PC-3 (cell line): ENCODE results near the gene CALN1. TPM values are rescaled to one million over a fixed set of nuclear protein-coding genes. Genes with fewer than 3 reads are reported as not detected.

Experiments
- ATAC-seq: fragments of 200-7000 bp; cut with Tn5 transposase; 2 replicates; pipeline ENCODE4 v1.9.1; 2020; ENCODE audit warnings: mild to moderate bottlenecking, moderate library complexity
- BruUV-seq: library from RNA; stranded (reverse); fragments of 400-500 nt; replicated peaks from 2 replicates; lab custom pipeline; 2021; lab: Mats Ljungman, UMichigan
- CTCF ChIA-PET: fragments of 300-600 bp; sonication (Branson Sonifier 250); formaldehyde crosslinking; loops from one replicate; lab custom pipeline; 2022; ENCODE audit warnings: antibody characterized with exemption; lab: Charles Lee
- POLR2A ChIA-PET: fragments of 300-600 bp; sonication (Branson Sonifier 250); formaldehyde crosslinking; loops from one replicate; lab custom pipeline; 2022; ENCODE audit warnings: antibody characterized with exemption; ENCODE audit not compliant: unreplicated experiment; lab: Charles Lee
- DNase-seq: peaks from one replicate; pipeline ENCODE4 v3.0.0-alpha.2; 2015
- H2AFZ ChIP-seq: fragments of 300-600 bp; sonication (generic); 2 replicates; pipeline ENCODE4 v1.6.0; 2016; ENCODE audit warnings: antibody characterized with exemption, low read length
- H3F3A ChIP-seq: fragments of 300-600 bp; sonication (generic); one replicate; pipeline ENCODE4 v1.6.0; 2017; ENCODE audit warnings: antibody characterized with exemption, low read length, control low read depth, mild to moderate bottlenecking; ENCODE audit not compliant: unreplicated experiment
- H3K27ac ChIP-seq: fragments of 300-600 bp; sonication (generic); 2 replicates; pipeline ENCODE4 v1.5.1; 2016; ENCODE audit warnings: mild to moderate bottlenecking, low read length
- H3K27me3 ChIP-seq: fragments of 300-600 bp; sonication (generic); 2 replicates; pipeline ENCODE4 v1.6.1; 2016; ENCODE audit warnings: low read length, mixed read lengths
- H3K36me3 ChIP-seq: fragments of 300-600 bp; sonication (generic); 2 replicates; pipeline ENCODE4 v1.6.1; 2016; ENCODE audit warnings: low read depth, mixed run types, low read length, mixed read lengths
- H3K4me1 ChIP-seq: fragments of 300-600 bp; sonication (generic); 2 replicates; pipeline ENCODE4 v1.5.1; 2016; ENCODE audit warnings: low read length; ENCODE audit not compliant: insufficient read depth
- H3K4me2 ChIP-seq: fragments of 300-600 bp; sonication (generic); 2 replicates; pipeline ENCODE4 v1.6.0; 2016; ENCODE audit warnings: low read length
- H3K4me3 ChIP-seq: fragments of 300-600 bp; sonication (generic); 2 replicates; pipeline ENCODE4 v1.5.1; 2016; ENCODE audit warnings: mild to moderate bottlenecking, low read length, mixed read lengths
- H3K79me2 ChIP-seq: fragments of 300-600 bp; sonication (generic); 2 replicates; pipeline ENCODE4 v1.6.1; 2017; ENCODE audit warnings: low read length, mixed read lengths
- H3K9ac ChIP-seq: fragments of 300-600 bp; sonication (generic); 2 replicates; pipeline ENCODE4 v1.6.0; 2016; ENCODE audit warnings: mild to moderate bottlenecking, low read length
- H3K9me2 ChIP-seq: fragments of 300-600 bp; sonication (generic); replicated peaks from 2 replicates; pipeline ENCODE4 v1.6.1; 2016; ENCODE audit warnings: mixed run types, low read length, mixed read lengths
- H3K9me3 ChIP-seq: fragments of 300-600 bp; sonication (generic); 2 replicates; pipeline ENCODE4 v1.6.1; 2016; ENCODE audit warnings: low read length, mixed read lengths
- H4K20me1 ChIP-seq: fragments of 300-600 bp; sonication (generic); 2 replicates; pipeline ENCODE4 v1.6.1; 2016; ENCODE audit warnings: low read length, mixed read lengths
- CTCF ChIP-seq: fragments of 300-600 bp; sonication (generic); conservative IDR thresholded peaks from 2 replicates; pipeline ENCODE4 v1.5.1; 2017; ENCODE audit warnings: antibody characterized with exemption, low read depth, mild to moderate bottlenecking, low read length
- EZH2 ChIP-seq: fragments of 300-600 bp; sonication (generic); IDR thresholded peaks from one replicate; pipeline ENCODE4 v1.6.1; 2017; ENCODE audit warnings: antibody characterized with exemption, mild to moderate bottlenecking, low read length; ENCODE audit not compliant: unreplicated experiment
- EZH2phosphoT487 ChIP-seq: fragments of 300-600 bp; sonication (generic); IDR thresholded peaks from 2 replicates; pipeline ENCODE4 v1.6.1; 2018; ENCODE audit warnings: mild to moderate bottlenecking, antibody characterized with exemption, low read length, borderline replicate concordance
- intact Hi-C: fragments of 100-400 bp; cut with micrococcal nuclease; formaldehyde crosslinking; loops from 2 replicates; pipeline ENCODE4 v1.9.0; 2023
- total RNA-seq: library from RNA; depleted of rRNA; stranded (reverse); fragments of >200 nt; gene quantifications from 2 replicates; pipeline ENCODE4 v1.2.3, GENCODE V29; 2014

The CALN1 gene
- total RNA-seq, 1 experiment from 2014 or later: not detected

- Histone ChIP-seq H3K79me2 (no peaks in the 10 kb centered on the region), H3F3A (no peaks in the 10 kb centered on the region), H3K4me1 (no peaks in the 10 kb centered on the region), H3K9me2 (no peaks in the 10 kb centered on the region), H3K27ac (no peak overlapping the region), H3K9me3 (no peaks in the 10 kb centered on the region), H3K4me2 (no peak overlapping the region), H3K36me3 (no peaks in the 10 kb centered on the region), H3K4me3 (no peak overlapping the region), H3K9ac (no peak overlapping the region), H4K20me1 (no peaks in the 10 kb centered on the region), H3K27me3 (no peaks in the 10 kb centered on the region), H2AFZ (no peak overlapping the region)
- TF ChIP-seq EZH2 (no peak), EZH2phosphoT487 (no peak), CTCF (no peak)
- ATAC-seq (no peak), DNase-seq (no peak)
- ChIA-PET CTCF (no interaction called here), POLR2A (no interaction called here)
- intact Hi-C loops: no loop called here
- no TSS peak for BruUV-seq
These were observed 301.1 kb downstream of the CALN1 start for GRCh38 chr7:72111086-72111485.

- ATAC-seq (no peak), DNase-seq (no peak)
- H3K4me1 ChIP-seq: no peaks in the 10 kb centered on the region
- H3K4me2 ChIP-seq: no peak overlapping the region
- no peaks in the 10 kb centered on the region for H4K20me1 ChIP-seq
- no peak overlapping the region for H2AFZ ChIP-seq
- H3K36me3 ChIP-seq: no peaks in the 10 kb centered on the region
- H3K4me3 ChIP-seq: no peak overlapping the region
- no peak overlapping the region for H3K27ac ChIP-seq
- no peaks in the 10 kb centered on the region for H3K9me2 ChIP-seq
- H3K9me3 ChIP-seq: no peaks in the 10 kb centered on the region
- BruUV-seq: no TSS peak
- intact Hi-C loops: no loop called here
- no peaks in the 10 kb centered on the region for H3F3A ChIP-seq
- CTCF ChIA-PET: no interaction called here
- H3K79me2 ChIP-seq: no peaks in the 10 kb centered on the region
- no peaks in the 10 kb centered on the region for H3K27me3 ChIP-seq
- POLR2A ChIA-PET: no interaction called here
- no peak for TF ChIP-seq EZH2
- TF ChIP-seq EZH2phosphoT487: no peak
- no peak for TF ChIP-seq CTCF
- H3K9ac ChIP-seq: no peak overlapping the region
These were observed 302.6 kb downstream of the CALN1 start for GRCh38 chr7:72109566-72109965.

GRCh38 chr7:72106405-72106804 lies 305.7 kb downstream of the CALN1 start:
- BruUV-seq: no TSS peak
- no peak for ATAC-seq
- no peaks in the 10 kb centered on the region for H3K27me3 ChIP-seq
- no peaks in the 10 kb centered on the region for H4K20me1 ChIP-seq
- ChIA-PET POLR2A (no interaction called here), CTCF (no interaction called here)
- H3K79me2 ChIP-seq: no peaks in the 10 kb centered on the region
- H3F3A ChIP-seq: no peaks in the 10 kb centered on the region
- H3K9me3 ChIP-seq: no peaks in the 10 kb centered on the region
- TF ChIP-seq CTCF (no peak), EZH2 (no peak), EZH2phosphoT487 (no peak)
- no peak overlapping the region for H3K4me3 ChIP-seq
- no peaks in the 10 kb centered on the region for H3K9me2 ChIP-seq
- H3K4me1 ChIP-seq: no peaks in the 10 kb centered on the region
- no peak overlapping the region for H3K27ac ChIP-seq
- H3K9ac ChIP-seq: no peak overlapping the region
- DNase-seq: no peak
- H3K36me3 ChIP-seq: no peaks in the 10 kb centered on the region
- intact Hi-C loops: no loop called here
- H3K4me2 ChIP-seq: no peak overlapping the region
- no peak overlapping the region for H2AFZ ChIP-seq
